Vein endothelial cell (primary cell): Measurements from ENCODE around the gene PLCB3. TPM values are rescaled to one million over a fixed set of nuclear protein-coding genes. Genes with fewer than 3 reads are reported as not detected.

Experiments used
- small RNA-seq: library from RNA; depleted of rRNA; stranded (forward); fragments of <200 nt; gene quantifications from one replicate; pipeline ENCODE3, GENCODE V24; 2012
- total RNA-seq: library from RNA; depleted of rRNA; stranded (reverse); fragments of >200 nt; gene quantifications from 2 replicates; pipeline ENCODE4 v1.2.3, GENCODE V29; 2012

PLCB3 gene
- total RNA-seq, 1 donor = 50.0 TPM

GRCh38 chr11:64317961-64318765, 66.8 kb downstream of the PLCB3 start, which contains the start of gene PRDX5:
Gene PRDX5 (plus strand): TSS chr11:64318121. CDS start chr11:64318216, 95 bp downstream.

Small RNAs within 50 kb of the gene (small RNA-seq; reads per million reads assigned to genes)
- gene RF00019 = not detected

Other genes with a start within 250 kb of the PLCB3 start
- gene FLRT1, start 215.6 kb upstream of the PLCB3 start, total RNA-seq = not detected in 2 replicates
- 17.0 and 37.6 TPM in 2 replicates for gene MACROD1, start 85.4 kb upstream of the PLCB3 start, total RNA-seq
- 212 and 271 TPM in 2 replicates for gene STIP1, start 65.4 kb upstream of the PLCB3 start, total RNA-seq
- gene FERMT3, start 44.8 kb upstream of the PLCB3 start, total RNA-seq = 33.1 and 47.7 TPM in 2 replicates
- gene TRPT1, start 25.3 kb upstream of the PLCB3 start, total RNA-seq = 29.9 and 43.1 TPM in 2 replicates
- 35.3 and 43.1 TPM in 2 replicates for gene NUDT22, start 25.3 kb upstream of the PLCB3 start, total RNA-seq
- gene DNAJC4, start 21.0 kb upstream of the PLCB3 start, total RNA-seq = 9.4 and 18.3 TPM in 2 replicates
- 12.5 and 23.2 TPM in 2 replicates for gene VEGFB, start 16.9 kb upstream of the PLCB3 start, total RNA-seq
- 27.3 and 30.7 TPM in 2 replicates for gene FKBP2, start 10.4 kb upstream of the PLCB3 start, total RNA-seq
- gene PPP1R14B, start 4.6 kb upstream of the PLCB3 start, total RNA-seq = 256 and 260 TPM in 2 replicates
- 59.6 and 75.5 TPM in 2 replicates for gene BAD, start 33.1 kb downstream of the PLCB3 start, total RNA-seq
- gene GPR137, start 34.3 kb downstream of the PLCB3 start, total RNA-seq = 15.5 and 16.3 TPM in 2 replicates
- 0.10 TPM in 1 of 2 replicates, not detected in the other for gene KCNK4, start 39.8 kb downstream of the PLCB3 start, total RNA-seq
- 0.38 TPM in 1 of 2 replicates, not detected in the other for gene CATSPERZ, start 48.8 kb downstream of the PLCB3 start, total RNA-seq
- gene ESRRA, start 54.0 kb downstream of the PLCB3 start, total RNA-seq = 40.7 and 50.0 TPM in 2 replicates
- 124 and 155 TPM in 2 replicates for gene TRMT112, start 66.0 kb downstream of the PLCB3 start, total RNA-seq
- gene PRDX5, start 66.6 kb downstream of the PLCB3 start, total RNA-seq = 154 and 168 TPM in 2 replicates
- gene CCDC88B, start 88.7 kb downstream of the PLCB3 start, total RNA-seq = 1.7 and 2.3 TPM in 2 replicates
- gene RPS6KA4, start 107.6 kb downstream of the PLCB3 start, total RNA-seq = 44.4 and 52.3 TPM in 2 replicates